Neuronal stem cell (in vitro differentiated cells): ENCODE data around the gene ARF1.

Experiments
- DNase-seq: peaks from one replicate; pipeline ENCODE4 v3.0.0-alpha.2; 2013; ENCODE audit warnings: low spot score
- H2AFZ ChIP-seq: one replicate; pipeline ENCODE4 v1.6.1; 2013; ENCODE audit warnings: mild to moderate bottlenecking, low read length, inconsistent platforms
- H2AK5ac ChIP-seq: 2 replicates; pipeline ENCODE4 v1.6.1; 2013; ENCODE audit warnings: low read depth, mild to moderate bottlenecking, inconsistent platforms, low read length, moderate library complexity, mixed read lengths
- H2BK120ac ChIP-seq: 2 replicates; pipeline ENCODE4 v1.6.1; 2013; ENCODE audit warnings: low read depth, mild to moderate bottlenecking, inconsistent platforms, low read length, moderate library complexity, mixed read lengths
- H2BK12ac ChIP-seq: one replicate; pipeline ENCODE4 v1.6.1; 2013; ENCODE audit warnings: low read length, inconsistent platforms
- H2BK15ac ChIP-seq: 2 replicates; pipeline ENCODE4 v1.6.1; 2013; ENCODE audit warnings: mild to moderate bottlenecking, low read length, inconsistent platforms, mixed read lengths
- H2BK5ac ChIP-seq: one replicate; pipeline ENCODE4 v1.6.1; 2013; ENCODE audit warnings: inconsistent platforms, mild to moderate bottlenecking, low read length, moderate library complexity
- H3K14ac ChIP-seq: one replicate; pipeline ENCODE4 v1.6.1; 2013; ENCODE audit warnings: low read length, inconsistent platforms
- H3K18ac ChIP-seq: 2 replicates; pipeline ENCODE4 v1.6.1; 2013; ENCODE audit warnings: low read length, inconsistent platforms
- H3K23ac ChIP-seq: 2 replicates; pipeline ENCODE4 v1.6.1; 2013; ENCODE audit warnings: low read depth, mild to moderate bottlenecking, mixed read lengths, low read length, inconsistent platforms; ENCODE audit not compliant: poor library complexity
- H3K27ac ChIP-seq: replicated peaks from 3 replicates; pipeline ENCODE4 v1.5.1; 2013; ENCODE audit warnings: low read length, inconsistent platforms
- H3K27me3 ChIP-seq, 3 experiments: 2 replicates each; pipeline ENCODE4 v1.6.1; 2013; ENCODE audit warnings: low read length in 3 of 3, mild to moderate bottlenecking in 2 of 3, inconsistent platforms in 1 of 3, low read depth in 1 of 3, mixed read lengths in 1 of 3, moderate library complexity in 1 of 3; ENCODE audit not compliant: control insufficient read depth in 3 of 3, insufficient read depth in 3 of 3
- H3K36me3 ChIP-seq, 2 donors: replicated peaks in 1 of 2; 2 replicates each; pipeline ENCODE4 v1.6.1; 2013; ENCODE audit warnings: low read length in 2 of 2; ENCODE audit not compliant: control insufficient read depth in 2 of 2, insufficient read depth in 2 of 2
- H3K4ac ChIP-seq: 2 replicates; pipeline ENCODE4 v1.6.1; 2013; ENCODE audit warnings: inconsistent platforms, mild to moderate bottlenecking, low read length, moderate library complexity
- H3K4me1 ChIP-seq, 2 donors: 1 replicate in 1 of 2; 2 replicates in 1 of 2; pipeline ENCODE4 v1.6.1; 2013; ENCODE audit warnings: low read length in 2 of 2, low read depth in 1 of 2; ENCODE audit not compliant: control insufficient read depth in 2 of 2, insufficient read depth in 1 of 2
- H3K4me2 ChIP-seq: one replicate; pipeline ENCODE4 v1.6.1; 2013; ENCODE audit warnings: mild to moderate bottlenecking, low read length, inconsistent platforms; ENCODE audit not compliant: insufficient read depth, poor library complexity, severe bottlenecking
- H3K4me3 ChIP-seq, 2 donors: 2 replicates each; pipeline ENCODE4 v1.5.1; 2013; ENCODE audit warnings: low read length in 2 of 2, mild to moderate bottlenecking in 2 of 2, inconsistent platforms in 1 of 2, moderate library complexity in 1 of 2
- H3K79me1 ChIP-seq: one replicate; pipeline ENCODE4 v1.6.1; 2013; ENCODE audit warnings: low read depth, mild to moderate bottlenecking, inconsistent platforms, low read length, moderate library complexity
- H3K9ac ChIP-seq: one replicate; pipeline ENCODE4 v1.6.1; 2013; ENCODE audit warnings: mild to moderate bottlenecking, low read depth, low read length, inconsistent platforms; ENCODE audit not compliant: poor library complexity
- H3K9me3 ChIP-seq, 2 donors: replicated peaks in 1 of 2; 2 replicates each; pipeline versions ENCODE3 to v1.6.1; 2013; ENCODE audit warnings: low read length in 2 of 2, mild to moderate bottlenecking in 2 of 2, inconsistent platforms in 1 of 2, low read depth in 1 of 2, mixed read lengths in 1 of 2, moderate library complexity in 1 of 2; ENCODE audit not compliant: control insufficient read depth in 2 of 2, insufficient read depth in 1 of 2
- H4K8ac ChIP-seq: one replicate; pipeline ENCODE4 v1.6.1; 2013; ENCODE audit warnings: low read depth, mild to moderate bottlenecking, inconsistent platforms, low read length, moderate library complexity
- H4K91ac ChIP-seq: one replicate; pipeline ENCODE4 v1.6.1; 2013; ENCODE audit warnings: low read length, low read depth, mild to moderate bottlenecking, inconsistent platforms; ENCODE audit not compliant: poor library complexity
- WGBS, 2 donors: extraction: QIAGEN DNeasy Blood & Tissue Kit; methylation state at CpG; one replicate each; pipeline ENCODE4 v1.1.7; 2013; ENCODE audit warnings: missing lambda C conversion rate in 2 of 2, mixed read lengths in 1 of 2; ENCODE audit not compliant: insufficient read length in 2 of 2, insufficient replicate concordance in 1 of 2; ENCODE audit errors: extremely low coverage in 2 of 2; 5-methylcytosine and 5-hydroxymethylcytosine counted together

The ARF1 gene

DNA sequence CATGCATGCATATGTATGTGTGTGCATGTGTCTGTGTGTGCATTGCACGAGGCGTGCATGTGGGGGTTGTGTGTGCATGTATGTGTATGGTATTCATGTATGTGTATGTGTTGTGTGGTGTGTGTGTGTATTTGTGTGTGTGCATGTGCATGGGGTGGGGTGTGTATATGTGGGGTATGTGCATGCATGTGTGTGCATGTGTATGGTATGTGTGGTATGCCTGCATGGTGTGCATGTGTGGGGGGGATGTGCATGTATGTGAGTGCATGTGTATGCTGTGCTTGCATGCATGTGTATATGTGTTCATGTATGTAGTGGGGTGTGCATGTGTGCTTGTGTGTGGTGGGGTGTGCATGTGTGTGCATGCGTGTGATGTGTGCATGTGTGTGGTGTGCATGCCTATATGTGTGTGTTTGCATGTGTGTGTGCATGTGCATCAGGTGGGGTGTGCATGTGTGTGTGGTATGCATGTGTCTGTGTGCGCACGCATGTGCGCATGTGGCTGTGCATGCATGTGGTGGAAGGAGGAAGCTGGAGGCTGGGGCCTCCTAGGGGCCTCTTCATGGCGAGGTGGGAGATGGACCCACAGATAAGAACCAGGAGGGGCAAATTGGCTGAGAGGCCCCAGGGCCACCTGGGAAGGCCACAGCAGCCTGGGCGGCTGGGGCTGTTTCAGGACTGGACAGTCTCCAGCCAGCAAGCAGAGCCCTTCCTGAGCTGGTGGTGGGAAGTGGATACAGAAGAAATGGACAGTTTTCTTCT, 35.9 kb upstream of the ARF1 start:
- H2BK120ac ChIP-seq: no peak overlapping the region
- no peak overlapping the region for H3K27ac ChIP-seq
- no peak overlapping the region for H3K9ac ChIP-seq
- H3K79me1 ChIP-seq: peaks cover 7% of the 10 kb centered on the region
- H3K4me1 ChIP-seq: no peaks in the 10 kb centered on the region
- H3K27me3 ChIP-seq: peaks cover 0 to 13% (median 12%) of the 10 kb centered on the region in 3 experiments
- no peak overlapping the region for H2BK5ac ChIP-seq
- no peak overlapping the region for H4K8ac ChIP-seq
- H2BK12ac ChIP-seq: no peak overlapping the region
- no peak overlapping the region for H3K4me2 ChIP-seq
- H3K18ac ChIP-seq: peak overlapping the region; percentile 22
- WGBS, 2 donors: no CpG with 5 or more reads among the region's 8 CpGs
- peak overlapping the region; percentile 68 for H4K91ac ChIP-seq
- no peak overlapping the region for H3K4ac ChIP-seq
- H3K14ac ChIP-seq: peak overlapping the region; percentile 33
- peak overlapping the region in 1 of 2 donors; percentile 31 for H3K4me3 ChIP-seq
- H2BK15ac ChIP-seq: no peak overlapping the region
- H2AFZ ChIP-seq: no peak overlapping the region
- DNase-seq: no peak
- H3K36me3 ChIP-seq: peaks cover 0 to 1% of the 10 kb centered on the region in 2 donors
- peak overlapping the region; percentile 47 for H3K23ac ChIP-seq
- H3K9me3 ChIP-seq: peaks cover 0 to 7% of the 10 kb centered on the region in 2 donors
- H2AK5ac ChIP-seq: no peak overlapping the region

DNA sequence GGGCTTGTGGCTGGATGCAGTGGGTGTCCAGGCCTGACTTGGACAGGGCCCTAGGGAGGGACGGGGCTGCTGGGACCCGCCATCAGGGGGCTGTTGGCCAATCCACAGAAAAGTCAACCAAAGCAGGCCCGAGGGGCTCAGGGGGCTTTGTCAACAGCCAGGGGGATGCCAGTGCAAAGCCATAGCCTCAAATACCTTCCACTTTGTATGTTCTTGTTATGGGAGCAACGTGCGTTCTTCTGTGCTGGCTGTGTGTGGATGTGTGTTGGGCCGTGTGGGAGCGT, 35.4 kb upstream of the ARF1 start:
- no peak overlapping the region for H3K4ac ChIP-seq
- H3K79me1 ChIP-seq: peaks cover 7% of the 10 kb centered on the region
- H3K27ac ChIP-seq: no peak overlapping the region
- H2BK15ac ChIP-seq: no peak overlapping the region
- H3K4me2 ChIP-seq: no peak overlapping the region
- H2BK12ac ChIP-seq: no peak overlapping the region
- H4K8ac ChIP-seq: no peak overlapping the region
- H3K9ac ChIP-seq: no peak overlapping the region
- no peak overlapping the region for H3K14ac ChIP-seq
- H3K27me3 ChIP-seq: peaks cover 0 to 12% (median 11%) of the 10 kb centered on the region in 3 experiments
- H3K36me3 ChIP-seq: peaks cover 0 to 1% of the 10 kb centered on the region in 2 donors
- H2BK5ac ChIP-seq: no peak overlapping the region
- no peak overlapping the region for H3K18ac ChIP-seq
- no peak for DNase-seq
- H3K4me1 ChIP-seq: no peaks in the 10 kb centered on the region
- H2AFZ ChIP-seq: no peak overlapping the region
- H4K91ac ChIP-seq: no peak overlapping the region
- H2BK120ac ChIP-seq: no peak overlapping the region
- no CpG with 5 or more reads among the region's 7 CpGs for WGBS, 2 donors
- H3K4me3 ChIP-seq: no peak overlapping the region
- H3K9me3 ChIP-seq: peaks cover 0 to 7% of the 10 kb centered on the region in 2 donors
- no peak overlapping the region for H3K23ac ChIP-seq
- H2AK5ac ChIP-seq: no peak overlapping the region

DNA sequence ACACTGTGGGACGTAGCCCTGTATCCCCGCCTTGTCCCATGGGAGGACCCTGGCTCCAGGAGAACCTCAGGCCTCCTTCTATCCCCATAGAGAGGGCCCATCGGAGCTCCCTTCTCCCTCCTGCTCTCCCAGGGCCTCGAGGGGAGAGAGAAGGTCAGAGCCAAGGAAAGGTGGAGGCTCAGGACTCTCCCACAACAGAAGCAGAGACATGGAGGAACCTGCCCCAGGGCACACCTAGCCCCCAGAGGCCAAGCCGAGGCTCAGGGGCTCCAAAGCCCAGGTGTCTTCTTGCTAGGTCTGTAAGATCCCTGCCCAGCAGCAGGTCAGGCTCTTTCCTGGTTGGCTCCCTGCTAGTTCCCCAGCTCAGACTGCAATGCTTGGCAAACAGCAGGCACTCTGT, 34.4 kb upstream of the ARF1 start:
- Histone ChIP-seq H3K79me1 (peaks cover 7% of the 10 kb centered on the region), H3K4ac (no peak overlapping the region), H3K36me3 (peaks cover 0 to 1% of the 10 kb centered on the region in 2 donors)

DNA sequence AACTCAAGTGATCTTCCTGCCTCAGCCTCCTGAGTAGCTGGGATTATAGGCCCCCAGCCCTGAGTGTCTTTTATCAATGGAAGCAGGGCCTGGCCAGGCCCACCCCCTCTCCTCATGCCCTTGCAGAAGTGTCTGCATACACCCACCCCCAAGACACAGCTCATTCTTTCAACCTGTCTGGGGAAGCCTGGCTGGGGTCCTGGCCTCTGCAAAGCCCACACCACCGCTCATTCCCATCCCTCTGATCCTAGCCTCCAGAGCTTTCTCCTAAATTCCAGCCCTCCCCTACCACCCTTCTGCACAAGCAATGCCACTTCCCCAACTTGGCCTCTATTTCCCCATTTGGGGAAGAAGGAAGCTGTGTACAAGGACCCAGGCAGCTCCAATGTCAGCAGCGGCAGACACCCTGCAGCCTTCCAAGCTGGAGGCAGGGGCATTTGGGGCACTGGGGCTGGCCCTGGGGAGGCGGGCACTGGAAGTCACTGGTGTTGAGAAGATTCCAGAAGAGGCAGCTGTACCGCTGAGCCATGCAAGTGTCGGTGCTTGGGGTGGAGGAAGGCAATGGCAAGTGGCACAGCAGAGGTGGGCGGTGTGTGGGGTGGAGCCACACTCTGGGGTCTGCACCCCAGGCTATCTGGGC, 33.7 kb upstream of the ARF1 start:
- Histone ChIP-seq H2BK120ac (no peak overlapping the region), H2AK5ac (peak overlapping the region; percentile 28), H3K4me2 (no peak overlapping the region), H3K9ac (no peak overlapping the region), H3K4me3 (peak overlapping the region in 1 of 2 donors; percentile 23), H3K79me1 (peaks cover 7% of the 10 kb centered on the region), H3K27ac (no peak overlapping the region), H4K91ac (peak overlapping the region; percentile 5), H2BK12ac (no peak overlapping the region), H2BK5ac (no peak overlapping the region), H2BK15ac (no peak overlapping the region), H3K14ac (peak overlapping the region; percentile 31), H4K8ac (no peak overlapping the region), H3K36me3 (peaks cover 0 to 1% of the 10 kb centered on the region in 2 donors), H2AFZ (no peak overlapping the region), H3K23ac (peak overlapping the region; percentile 32), H3K27me3 (peaks cover 0 to 11% (median 11%) of the 10 kb centered on the region in 3 experiments), H3K4me1 (no peaks in the 10 kb centered on the region), H3K9me3 (peaks cover 0 to 7% of the 10 kb centered on the region in 2 donors), H3K4ac (no peak overlapping the region), H3K18ac (peak overlapping the region; percentile 29)
- WGBS, 2 donors: no CpG with 5 or more reads among the region's 6 CpGs
- no peak for DNase-seq

More for the DNA sequence above, 34.4 kb upstream of the ARF1 start:
- no peak overlapping the region for H3K4me3 ChIP-seq
- no peak overlapping the region for H4K91ac ChIP-seq
- H3K18ac ChIP-seq: no peak overlapping the region
- H2BK15ac ChIP-seq: no peak overlapping the region
- H3K14ac ChIP-seq: no peak overlapping the region
- H4K8ac ChIP-seq: no peak overlapping the region
- H3K27me3 ChIP-seq: peaks cover 0 to 14% (median 11%) of the 10 kb centered on the region in 3 experiments
- no CpG with 5 or more reads among the region's 5 CpGs for WGBS, 2 donors
- no peak overlapping the region for H2AK5ac ChIP-seq
- no peak overlapping the region for H2BK5ac ChIP-seq
- H3K23ac ChIP-seq: no peak overlapping the region
- no peak overlapping the region for H2BK120ac ChIP-seq
- H2BK12ac ChIP-seq: no peak overlapping the region
- no peak overlapping the region for H2AFZ ChIP-seq
- no peak overlapping the region for H3K27ac ChIP-seq
- DNase-seq: no peak
- H3K9ac ChIP-seq: no peak overlapping the region
- H3K4me2 ChIP-seq: no peak overlapping the region
- no peaks in the 10 kb centered on the region for H3K4me1 ChIP-seq
- peaks cover 0 to 7% of the 10 kb centered on the region in 2 donors for H3K9me3 ChIP-seq
